Cardiac fibroblast (primary cell): ENCODE data around the gene SETBP1.
A peak's percentile ranks its signal among the peaks of the same experiment; 100 is the strongest.

Experiments used
- DNase-seq, 2 donors: peaks; one replicate each; pipeline versions ENCODE4 v3.0.0 to v3.0.0-alpha.2; 2010; ENCODE audit warnings: low read depth in 2 of 2
- H3K4me3 ChIP-seq, 2 donors: replicated peaks in 1 of 2; 1 replicate in 1 of 2; 2 replicates in 1 of 2; pipeline ENCODE4 v1.5.1; 2011; ENCODE audit warnings: low read depth in 2 of 2, low read length in 2 of 2, mild to moderate bottlenecking in 2 of 2, moderate library complexity in 1 of 2
- CTCF ChIP-seq: IDR thresholded peaks from one replicate; pipeline ENCODE4 v1.5.1; 2011; ENCODE audit warnings: low read depth, mild to moderate bottlenecking, low read length, inconsistent platforms

Gene SETBP1

GRCh38 chr18:44741085-44741484, 60.4 kb downstream of the SETBP1 start:
- no peak for DNase-seq
- no peak overlapping the region for H3K4me3 ChIP-seq
- TF ChIP-seq CTCF, result no peak

GRCh38 chr18:44741511-44741910, 60.8 kb downstream of the SETBP1 start:
- no peak for TF ChIP-seq CTCF
- no peak for DNase-seq
- H3K4me3 ChIP-seq, result no peak overlapping the region

GRCh38 chr18:44742126-44742525, 61.4 kb downstream of the SETBP1 start:
- no peak for TF ChIP-seq CTCF
- DNase-seq, result no peak
- H3K4me3 ChIP-seq, result no peak overlapping the region

- H3K4me3 ChIP-seq, result no peak overlapping the region
- no peak for TF ChIP-seq CTCF
- DNase-seq, result peak; percentile 41 to 54
These were observed 62.1 kb downstream of the SETBP1 start for GRCh38 chr18:44742718-44743311.

GRCh38 chr18:44743631-44744030, 62.9 kb downstream of the SETBP1 start:
- DNase-seq, result no peak
- TF ChIP-seq CTCF, result no peak
- H3K4me3 ChIP-seq, result no peak overlapping the region

GRCh38 chr18:44744161-44745121, 63.8 kb downstream of the SETBP1 start:
- no peak overlapping the region for H3K4me3 ChIP-seq
- no peak for DNase-seq
- no peak for TF ChIP-seq CTCF
